IPS DF 4.7 (cell line): ENCODE results near the gene ZCCHC7.

Experiments used
- DNase-seq: peaks from one replicate; pipeline ENCODE4 v3.0.0-alpha.2; 2013; ENCODE audit warnings: low spot score; ENCODE audit errors: extremely low read depth

Gene ZCCHC7

GRCh38 chr9:37209431-37210386 lies 89.3 kb downstream of the ZCCHC7 start:
- no peak for DNase-seq

- no peak for DNase-seq
These were observed 90.6 kb downstream of the ZCCHC7 start for GRCh38 chr9:37210737-37211523.

GRCh38 chr9:37212435-37212834 lies 92.1 kb downstream of the ZCCHC7 start:
- no peak for DNase-seq

GRCh38 chr9:37215381-37215780 lies 95.0 kb downstream of the ZCCHC7 start:
- no peak for DNase-seq

DNA sequence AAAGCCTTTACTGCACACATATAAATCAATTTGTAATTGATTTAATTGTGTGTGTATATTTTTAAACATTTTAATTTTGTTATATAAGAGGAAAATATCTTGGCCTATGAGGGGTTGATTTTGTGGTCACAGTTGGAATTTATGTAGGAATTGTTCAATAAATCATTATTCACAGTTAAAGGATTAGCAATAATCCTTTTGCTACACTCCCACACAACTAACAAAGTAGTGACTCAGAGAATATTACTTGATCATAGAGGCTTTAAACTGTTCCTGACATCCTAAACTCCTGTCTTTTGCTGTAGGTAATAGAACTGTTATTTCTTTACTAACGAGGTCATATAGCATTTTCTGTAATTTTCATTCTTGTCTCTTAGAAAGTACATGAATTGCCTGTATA lies 95.5 kb downstream of the ZCCHC7 start:
- DNase-seq = no peak

GRCh38 chr9:37217161-37217560 lies 96.8 kb downstream of the ZCCHC7 start:
- DNase-seq = no peak

- DNase-seq = no peak
These were observed 98.5 kb downstream of the ZCCHC7 start for GRCh38 chr9:37218800-37219425.

GRCh38 chr9:37220971-37221370 lies 100.6 kb downstream of the ZCCHC7 start:
- no peak for DNase-seq

DNA sequence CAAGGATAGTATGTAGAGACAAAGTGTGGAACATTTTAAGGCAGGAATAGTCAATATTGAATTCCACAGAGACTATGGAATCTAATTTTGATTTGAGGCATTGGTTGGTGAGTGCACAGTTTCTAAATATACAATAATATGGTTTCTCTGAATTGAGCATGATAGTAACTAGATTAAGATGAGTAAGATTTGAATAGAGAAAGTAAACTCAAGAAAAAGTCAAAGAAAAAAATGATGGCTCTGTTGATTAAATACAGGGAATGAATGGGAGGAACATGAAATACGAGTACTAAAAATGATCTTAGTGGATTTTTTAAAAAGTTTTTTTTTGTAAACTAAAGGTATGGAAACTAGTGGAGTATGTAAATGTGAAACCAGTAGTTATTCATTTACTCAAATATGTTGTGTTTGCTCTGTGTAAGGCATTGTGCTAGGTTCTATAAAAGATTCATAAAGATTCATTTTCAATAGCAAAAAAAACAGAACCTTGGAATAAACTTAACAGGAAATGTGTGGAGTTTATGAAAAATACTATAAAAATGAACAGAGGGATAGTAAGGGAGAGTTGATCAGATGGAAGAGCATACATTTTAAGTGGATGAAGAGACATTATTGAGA lies 101.2 kb downstream of the ZCCHC7 start:
- DNase-seq = no peak

GRCh38 chr9:37229455-37229854 lies 109.1 kb downstream of the ZCCHC7 start:
- DNase-seq = no peak

DNA sequence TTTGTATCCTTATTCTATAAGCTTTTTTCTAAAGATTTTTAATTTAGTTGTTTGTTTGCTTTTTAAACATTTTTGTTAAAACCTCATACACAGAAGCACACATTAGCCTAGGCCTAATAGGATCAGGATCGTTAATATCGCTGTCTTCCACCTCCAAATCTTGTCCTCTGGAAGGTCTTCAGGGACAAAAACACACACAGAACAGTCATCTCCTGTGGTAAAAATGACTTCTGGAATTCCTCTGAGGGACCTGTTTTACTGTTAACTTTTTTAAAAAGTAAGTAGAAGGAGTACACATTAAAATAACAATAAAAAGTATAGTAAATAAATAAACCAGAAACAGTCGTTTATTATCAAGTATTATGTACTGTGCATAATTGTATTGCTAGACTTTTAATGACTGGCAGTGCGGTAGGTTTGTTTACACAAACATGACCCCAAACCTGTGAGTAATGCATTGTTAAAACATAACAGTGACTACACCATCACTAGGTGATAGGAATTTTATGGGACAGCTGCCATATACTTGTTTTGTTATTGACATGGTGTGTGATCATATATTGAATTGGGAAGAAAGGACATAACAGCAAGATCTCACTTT lies 109.6 kb downstream of the ZCCHC7 start:
- DNase-seq = no peak

GRCh38 chr9:37236822-37237221 lies 116.4 kb downstream of the ZCCHC7 start:
- no peak for DNase-seq

DNA sequence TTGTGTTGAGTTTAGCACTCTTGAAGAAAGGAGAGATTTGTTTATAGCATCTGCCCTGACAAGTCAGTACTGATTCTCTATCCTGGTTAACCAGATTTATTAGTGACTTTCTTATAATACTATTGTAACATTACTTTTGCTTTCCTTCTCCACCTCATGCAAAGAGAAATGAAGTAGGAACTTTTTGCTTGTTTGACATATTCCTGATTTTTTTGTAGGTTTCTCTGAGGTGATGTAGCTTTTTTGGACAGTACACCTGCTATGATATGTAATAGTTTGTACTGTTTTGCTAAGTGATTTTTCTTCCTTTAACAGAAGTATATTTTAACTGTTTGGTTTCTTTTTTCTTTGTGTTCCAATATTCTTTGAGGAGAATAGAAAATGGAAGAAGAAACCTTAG lies 117.7 kb downstream of the ZCCHC7 start:
- no peak for DNase-seq

DNA sequence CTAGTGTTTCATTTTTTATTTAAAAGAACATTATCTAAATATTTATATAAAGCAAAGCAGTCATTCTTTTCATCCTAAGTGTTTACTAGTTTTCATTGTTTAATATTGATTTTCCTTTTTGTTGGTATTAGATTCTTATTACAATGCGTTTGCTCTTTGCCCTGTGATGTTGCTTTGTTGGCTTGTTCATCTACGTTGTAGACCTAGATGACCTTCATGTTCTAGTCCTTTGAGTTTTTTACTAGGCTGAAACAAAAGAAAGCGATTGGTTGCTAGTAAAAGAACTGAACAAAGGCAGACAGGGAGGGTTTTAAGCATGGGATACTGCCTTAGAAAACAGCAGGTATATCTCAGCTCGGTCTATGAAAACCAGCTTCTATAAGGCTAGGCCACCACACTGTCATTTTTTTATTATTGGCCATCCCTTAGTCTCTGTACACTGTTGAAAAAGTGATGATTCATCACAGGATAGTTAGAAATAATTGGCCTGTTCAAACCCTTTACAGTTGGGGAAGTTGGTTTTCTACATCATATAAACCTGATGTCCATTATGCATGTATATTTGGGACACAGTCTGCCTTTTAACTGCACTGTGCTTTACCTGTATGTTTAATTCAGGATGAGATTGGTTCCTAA lies 119.0 kb downstream of the ZCCHC7 start:
- DNase-seq = no peak

DNA sequence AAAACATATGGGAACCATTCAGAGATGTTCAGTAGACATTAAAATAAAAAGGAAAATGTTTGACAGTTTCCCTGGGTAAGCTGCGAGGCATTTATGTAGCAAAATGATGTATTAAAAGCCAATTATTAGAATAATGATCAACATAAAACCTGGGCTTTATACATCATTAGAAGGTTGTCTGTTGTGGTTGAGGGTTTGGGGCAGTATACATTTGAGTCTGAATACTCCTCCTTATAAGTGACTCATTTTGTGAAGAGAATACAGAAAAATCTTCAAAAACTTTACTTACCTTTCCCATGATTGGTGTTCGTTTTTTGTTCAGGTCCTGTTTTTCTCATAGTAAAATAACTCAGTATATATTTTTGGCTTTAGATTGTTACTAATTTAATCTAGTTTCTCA lies 119.5 kb downstream of the ZCCHC7 start:
- DNase-seq = no peak

- no peak for DNase-seq
These were observed 121.0 kb downstream of the ZCCHC7 start for GRCh38 chr9:37241340-37241739.

GRCh38 chr9:37242089-37242488 lies 121.7 kb downstream of the ZCCHC7 start:
- no peak for DNase-seq

GRCh38 chr9:37243588-37244345 lies 123.4 kb downstream of the ZCCHC7 start:
- DNase-seq = no peak

DNA sequence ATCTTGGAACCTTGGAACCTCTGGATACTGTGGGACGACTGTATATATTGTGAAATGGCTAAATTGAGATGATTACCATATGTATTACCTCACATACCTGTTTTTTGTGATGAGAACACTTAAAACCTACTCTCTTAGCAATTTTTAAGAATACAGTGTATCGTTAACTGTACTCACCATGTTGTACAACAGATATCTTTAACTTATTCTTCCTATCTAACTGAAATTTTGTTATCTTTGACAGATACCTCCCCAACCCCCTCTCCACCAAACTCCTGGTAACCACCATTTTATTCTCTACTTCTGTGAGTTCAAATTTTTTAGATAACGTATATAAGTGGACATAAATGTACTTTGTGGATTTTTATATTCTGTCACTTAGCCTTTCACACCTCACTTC lies 126.5 kb downstream of the ZCCHC7 start:
- DNase-seq = no peak

GRCh38 chr9:37248651-37249163 lies 128.3 kb downstream of the ZCCHC7 start:
- DNase-seq = no peak
